GM21619 (cell line): ENCODE data around the gene CLEC1B.
"Not testable (repeated sequence)": the region's sequence is repeated elsewhere in the genome, so short reads cannot be mapped to it uniquely, and the experiment has no call there.

ENCODE experiments used
- ATAC-seq: cut with Tn5 transposase; IDR thresholded peaks from one replicate; pipeline ENCODE4 v1.9.1; 2021; ENCODE audit not compliant: unreplicated experiment

Gene CLEC1B

DNA sequence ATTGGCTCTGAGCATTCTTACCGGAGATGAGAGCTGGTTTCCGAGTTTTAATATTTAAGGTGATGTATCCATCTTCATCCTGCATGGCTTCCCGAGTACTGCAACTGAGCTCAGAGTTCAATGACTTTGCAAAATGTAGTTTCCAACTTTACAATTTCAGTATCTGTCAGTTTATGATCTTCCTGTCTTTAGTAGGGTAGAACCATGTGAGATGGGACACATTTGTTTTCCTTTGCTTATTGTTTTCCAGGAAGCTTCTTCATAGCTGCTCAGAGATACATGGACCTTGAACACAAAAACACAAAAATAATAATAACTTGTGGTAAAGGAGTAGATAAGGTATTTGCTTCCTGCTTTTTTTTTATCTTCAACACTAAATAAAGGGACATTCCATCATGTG, at the start of gene CLEC1B:
Gene CLEC1B (minus strand): TSS at position 106 of the 400 bp plus-strand sequence. CDS start 21 bp downstream, at position 85.
- ATAC-seq = no peak

DNA sequence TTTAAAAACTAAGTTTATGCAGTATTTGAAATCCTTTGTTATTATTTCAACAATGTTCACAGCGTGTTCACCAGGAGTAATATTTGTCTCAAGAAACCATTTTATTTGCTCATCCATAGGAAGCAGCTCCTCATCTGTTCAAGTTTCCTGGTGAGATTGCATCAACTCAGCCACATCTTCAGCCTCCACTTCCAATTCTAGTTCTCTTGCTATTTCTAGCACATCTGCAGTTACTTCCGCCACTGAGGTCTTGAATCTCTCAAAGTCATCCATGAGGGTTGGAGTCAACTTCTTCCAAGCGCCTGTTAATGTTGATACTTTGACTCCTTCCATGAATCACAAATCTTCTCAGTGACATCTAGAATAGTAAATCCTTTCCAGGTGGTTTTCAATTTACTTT, 49.6 kb upstream of the CLEC1B start:
- no peak for ATAC-seq

GRCh38 chr12:10042167-10042566, 43.2 kb upstream of the CLEC1B start:
- ATAC-seq = no peak

GRCh38 chr12:10033783-10034545, 35.0 kb upstream of the CLEC1B start:
- ATAC-seq = no peak

DNA sequence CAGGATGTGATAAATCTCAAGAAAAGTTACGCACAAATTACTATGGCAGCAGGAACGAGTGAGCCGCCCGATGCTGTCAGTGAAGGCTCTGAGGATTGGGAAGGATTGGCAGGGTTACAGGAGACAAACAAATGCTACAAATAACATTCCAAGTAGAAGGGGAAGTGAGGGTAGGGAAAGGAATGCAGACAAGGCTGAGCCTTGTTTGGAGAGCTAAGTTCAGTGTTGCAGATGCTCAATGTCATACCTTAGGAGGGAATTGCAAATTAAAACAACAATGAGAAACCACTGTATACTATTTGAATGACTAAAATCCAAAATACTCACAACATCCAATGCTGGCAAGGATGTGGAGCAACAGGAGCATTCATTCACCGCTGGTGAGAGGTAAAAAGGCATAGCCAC, 32.9 kb upstream of the CLEC1B start:
- ATAC-seq = no peak

- no peak for ATAC-seq
Measured at GRCh38 chr12:10031321-10031720, 32.4 kb upstream of the CLEC1B start.

GRCh38 chr12:10030446-10030845, 31.5 kb upstream of the CLEC1B start, which contains the start of gene CLEC9A:
Gene CLEC9A (plus strand): TSS chr12:10030682. CDS start chr12:10052688, 22,006 bp downstream.
- no peak for ATAC-seq

GRCh38 chr12:10027721-10028120, 28.8 kb upstream of the CLEC1B start:
- no peak for ATAC-seq

GRCh38 chr12:10027311-10027710, 28.4 kb upstream of the CLEC1B start:
- no peak for ATAC-seq

DNA sequence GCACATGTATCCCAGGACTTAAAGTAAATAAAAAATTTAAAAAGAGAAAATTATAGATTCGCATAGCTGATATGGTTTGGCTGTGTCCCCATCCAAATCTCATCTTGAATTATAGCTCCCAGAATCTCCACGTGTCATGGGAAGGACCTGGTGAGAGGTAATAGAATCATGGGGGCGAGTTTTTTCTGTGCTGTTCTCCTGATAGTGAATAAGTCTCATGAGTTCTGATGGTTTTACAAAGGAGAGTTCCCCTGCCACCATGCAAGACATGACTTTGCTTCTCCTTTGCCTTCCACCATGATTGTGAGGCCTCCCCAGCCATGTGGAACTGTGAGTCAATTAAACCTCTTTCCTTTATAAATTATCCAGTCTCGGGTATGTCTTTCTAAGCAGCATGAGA, 27.7 kb upstream of the CLEC1B start:
- ATAC-seq = not testable (repeated sequence)

GRCh38 chr12:10025236-10025635, 26.3 kb upstream of the CLEC1B start:
- no peak for ATAC-seq

GRCh38 chr12:10021342-10021741, 22.4 kb upstream of the CLEC1B start:
- ATAC-seq = no peak

DNA sequence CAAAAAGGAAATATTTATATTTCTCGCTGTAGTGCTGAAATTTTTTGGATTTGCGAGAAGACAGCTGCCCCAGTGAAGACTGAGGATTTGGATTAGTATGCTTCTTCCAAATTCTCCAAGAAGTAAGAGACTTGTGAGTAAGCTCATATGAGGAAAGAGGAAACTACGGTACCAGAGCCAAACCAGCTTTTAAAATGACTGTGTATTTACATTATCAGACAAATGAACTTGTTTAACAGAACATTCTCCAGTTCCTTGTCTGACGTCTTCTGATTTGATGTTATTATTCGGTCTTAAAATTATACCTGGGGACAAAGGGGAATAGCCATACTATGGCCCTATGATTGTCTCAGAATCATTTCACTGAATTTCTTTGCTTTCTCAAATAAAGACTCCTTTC, 19.5 kb upstream of the CLEC1B start:
- no peak for ATAC-seq

DNA sequence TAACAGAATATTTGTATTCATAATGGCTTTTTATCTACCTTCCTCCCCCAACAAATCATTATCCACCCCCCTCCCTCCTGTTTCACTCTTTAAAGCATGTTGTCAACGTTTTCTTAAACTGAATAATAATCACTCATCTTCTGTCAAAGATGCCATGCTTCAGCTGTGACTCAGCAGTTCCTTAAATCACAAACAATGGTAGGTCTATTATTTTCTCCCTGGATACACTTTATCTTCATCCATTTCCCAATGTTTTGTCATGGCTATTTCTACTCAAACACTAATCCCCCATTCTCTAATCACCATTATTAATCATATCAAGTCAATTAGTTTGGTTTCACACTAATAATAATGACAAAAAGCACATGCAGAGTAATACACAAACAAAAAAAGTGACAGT, 18.0 kb upstream of the CLEC1B start:
- no peak for ATAC-seq

DNA sequence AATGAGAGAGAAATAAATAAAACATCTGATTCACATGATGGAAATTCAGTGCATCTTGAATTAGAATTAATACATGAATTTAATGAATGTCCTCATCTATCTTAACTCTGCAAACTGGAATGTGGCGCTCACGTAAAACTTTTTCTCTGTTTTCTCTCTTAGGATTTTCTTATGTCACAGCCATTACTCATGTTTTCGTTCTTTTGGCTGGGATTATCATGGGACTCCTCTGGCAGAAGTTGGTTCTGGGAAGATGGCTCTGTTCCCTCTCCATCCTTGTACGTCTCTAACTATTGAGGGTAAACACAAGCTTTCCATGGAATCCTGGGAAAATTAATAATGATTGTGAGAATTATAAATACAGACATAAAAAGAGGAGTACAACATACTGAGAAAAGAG, 16.5 kb upstream of the CLEC1B start:
- no peak for ATAC-seq

GRCh38 chr12:10012630-10013330, 13.9 kb upstream of the CLEC1B start:
- ATAC-seq = no peak

DNA sequence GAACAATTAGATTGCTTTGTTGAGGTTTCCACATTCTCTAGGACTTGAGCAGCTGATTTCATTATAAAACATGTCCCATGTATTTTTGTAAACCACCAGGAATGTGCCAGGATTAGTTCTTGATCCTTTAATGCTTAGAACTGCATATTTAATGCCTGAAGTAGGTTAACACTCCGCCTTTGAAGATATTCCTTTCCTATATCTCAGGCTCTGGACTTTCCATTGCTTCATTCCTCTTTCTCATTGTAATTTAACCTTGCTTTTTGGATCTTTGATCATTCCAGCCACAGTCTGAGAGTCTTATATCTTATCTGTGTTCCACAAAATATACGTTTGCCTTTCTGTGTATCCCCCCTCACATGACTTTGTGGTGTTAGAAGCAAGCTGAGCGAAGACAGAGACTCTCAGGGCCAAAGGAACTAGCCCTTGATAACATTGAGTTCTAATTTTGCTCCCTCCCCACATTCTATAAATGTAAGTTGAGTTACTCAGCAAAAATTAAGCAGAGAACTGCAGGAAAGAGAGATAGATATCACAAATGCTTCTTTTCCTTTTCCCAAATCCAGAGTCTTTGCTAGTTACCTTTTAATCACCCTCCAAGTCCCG, 2.4 kb upstream of the CLEC1B start:
- ATAC-seq = no peak

- ATAC-seq = no peak
Measured at GRCh38 chr12:9992296-9992695, 6.6 kb downstream of the CLEC1B start.

DNA sequence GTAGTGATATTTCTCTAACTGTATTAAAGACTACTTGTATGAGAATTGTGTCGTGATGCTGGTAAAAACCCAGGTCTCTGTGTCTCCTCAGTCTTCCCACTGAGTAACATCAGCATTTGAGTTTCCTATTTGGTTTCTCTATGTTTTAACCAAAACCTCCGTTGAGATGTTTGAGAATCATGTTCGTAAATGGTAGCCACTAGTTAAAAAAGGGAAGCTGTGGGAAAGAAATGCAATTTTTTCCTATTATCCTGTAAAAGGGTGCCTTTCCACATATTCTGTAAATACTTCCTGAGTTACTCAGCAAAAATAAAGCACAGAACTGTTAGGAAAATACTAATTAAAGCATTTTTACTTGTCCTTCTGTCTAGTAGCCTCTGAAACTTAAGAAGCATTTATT, 7.0 kb downstream of the CLEC1B start:
- ATAC-seq = no peak

DNA sequence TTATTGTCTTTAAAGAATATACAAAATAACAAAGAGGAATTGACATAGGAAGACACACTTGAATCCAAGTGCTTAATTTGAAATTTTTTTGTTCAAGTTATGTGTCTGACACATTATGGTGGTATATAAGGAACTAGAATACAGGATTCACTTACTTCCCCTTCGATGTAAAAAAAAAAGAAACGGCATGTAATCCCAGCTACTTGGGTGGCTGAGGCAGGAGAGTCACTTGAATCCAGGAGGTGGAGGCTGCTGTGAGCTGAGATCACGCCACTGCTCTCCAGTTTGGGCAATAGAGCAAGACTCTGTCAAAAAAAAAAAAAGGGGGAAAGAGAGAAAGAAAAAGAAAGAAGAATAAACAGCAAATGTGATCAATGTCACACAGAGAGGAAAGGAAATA, 18.8 kb downstream of the CLEC1B start:
- ATAC-seq = no peak

DNA sequence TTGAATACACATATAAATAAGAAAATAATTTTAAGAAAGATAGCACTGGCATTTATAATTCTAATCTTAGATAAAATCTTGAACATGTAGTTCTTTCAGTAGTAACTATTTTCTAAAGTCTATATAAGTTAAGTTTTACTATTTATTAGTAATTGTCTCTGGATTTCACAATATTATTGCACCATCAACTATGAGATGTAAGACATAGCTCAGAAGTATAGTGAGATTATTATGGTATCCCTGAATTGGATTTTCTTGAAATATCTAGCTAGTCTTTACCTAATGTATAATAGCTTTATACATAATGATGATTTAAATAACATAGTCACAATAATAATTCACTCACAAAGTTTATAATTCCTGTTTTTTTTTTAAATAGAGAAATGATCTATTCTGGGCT, 21.0 kb downstream of the CLEC1B start:
- no peak for ATAC-seq

- ATAC-seq = not testable (repeated sequence)
Measured at GRCh38 chr12:9976626-9977025, 22.3 kb downstream of the CLEC1B start.
